Measurements from ENCODE around the gene PRKRIP1. TPM values are rescaled to one million over a fixed set of nuclear protein-coding genes. Genes with fewer than 3 reads are reported as not detected.

Gene PRKRIP1
- total RNA-seq, 4 donors from 2014 or later: 16.1 to 36.6 (median 25.4) TPM

DNA sequence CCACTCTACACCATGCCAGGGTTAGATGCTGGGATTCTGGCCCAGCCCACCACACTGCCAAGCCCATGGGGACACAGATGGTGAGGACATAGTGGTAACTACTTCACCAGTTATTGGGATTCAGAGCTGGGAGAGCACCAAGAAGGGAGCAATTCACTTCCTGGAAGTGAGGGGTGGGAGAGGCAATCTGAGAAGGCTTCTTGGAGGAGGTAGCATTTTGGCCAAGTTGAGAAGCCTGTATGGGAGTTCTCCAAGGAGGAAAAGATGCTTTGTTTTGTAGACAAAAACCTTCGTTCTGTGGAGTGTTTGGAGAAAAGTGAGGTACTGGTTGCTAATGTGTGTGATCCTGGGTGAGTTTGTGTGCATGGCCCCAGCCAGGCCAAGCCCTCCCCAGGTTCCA is 3.8 kb upstream of the PRKRIP1 start:
- H3K27me3 ChIP-seq: no peaks in the 10 kb centered on the region
- no peak overlapping the region for H3K4me3 ChIP-seq
- intact Hi-C loops (cut with DNase I; ENCODE audit: low total_unique reads): no loop called here
- H3K27ac ChIP-seq: no peak overlapping the region
- H3K9me3 ChIP-seq: no peaks in the 10 kb centered on the region
- no peak for DNase-seq
- TF ChIP-seq, protein P1, sequence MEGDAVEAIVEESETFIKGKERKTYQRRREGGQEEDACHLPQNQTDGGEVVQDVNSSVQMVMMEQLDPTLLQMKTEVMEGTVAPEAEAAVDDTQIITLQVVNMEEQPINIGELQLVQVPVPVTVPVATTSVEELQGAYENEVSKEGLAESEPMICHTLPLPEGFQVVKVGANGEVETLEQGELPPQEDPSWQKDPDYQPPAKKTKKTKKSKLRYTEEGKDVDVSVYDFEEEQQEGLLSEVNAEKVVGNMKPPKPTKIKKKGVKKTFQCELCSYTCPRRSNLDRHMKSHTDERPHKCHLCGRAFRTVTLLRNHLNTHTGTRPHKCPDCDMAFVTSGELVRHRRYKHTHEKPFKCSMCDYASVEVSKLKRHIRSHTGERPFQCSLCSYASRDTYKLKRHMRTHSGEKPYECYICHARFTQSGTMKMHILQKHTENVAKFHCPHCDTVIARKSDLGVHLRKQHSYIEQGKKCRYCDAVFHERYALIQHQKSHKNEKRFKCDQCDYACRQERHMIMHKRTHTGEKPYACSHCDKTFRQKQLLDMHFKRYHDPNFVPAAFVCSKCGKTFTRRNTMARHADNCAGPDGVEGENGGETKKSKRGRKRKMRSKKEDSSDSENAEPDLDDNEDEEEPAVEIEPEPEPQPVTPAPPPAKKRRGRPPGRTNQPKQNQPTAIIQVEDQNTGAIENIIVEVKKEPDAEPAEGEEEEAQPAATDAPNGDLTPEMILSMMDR (IDR thresholded peaks at IDR 0.05): no peak
- TF ChIP-seq POLR2A (IDR thresholded peaks at IDR 0.05): no peak
- no peaks in the 10 kb centered on the region for H3K36me3 ChIP-seq
- no peaks in the 10 kb centered on the region for H3K4me1 ChIP-seq

DNA sequence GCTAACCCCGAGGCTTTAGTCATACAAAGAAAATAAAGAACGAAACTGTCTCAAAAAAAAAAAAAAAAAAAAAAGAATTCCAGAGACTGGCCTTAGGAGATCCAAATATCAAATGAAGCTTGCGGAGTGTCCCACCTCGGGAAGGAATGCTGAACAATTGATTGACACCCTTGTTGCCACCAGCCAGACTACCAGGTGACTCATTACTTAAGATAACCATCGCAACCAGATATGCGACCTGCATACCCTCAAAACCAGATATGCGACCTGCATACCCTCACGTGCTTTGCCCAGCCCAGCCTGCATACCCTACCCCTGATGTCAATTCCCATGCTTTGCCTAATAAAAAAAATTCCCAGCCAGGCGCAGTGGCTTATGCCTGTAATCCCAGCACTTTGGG is 2.7 kb upstream of the PRKRIP1 start:
- TF ChIP-seq POLR2A (IDR thresholded peaks at IDR 0.05): no peak
- TF ChIP-seq, protein P1 (IDR thresholded peaks at IDR 0.05): no peak
- no peak overlapping the region for H3K4me3 ChIP-seq
- no peaks in the 10 kb centered on the region for H3K36me3 ChIP-seq
- H3K27ac ChIP-seq: no peak overlapping the region
- H3K27me3 ChIP-seq: no peaks in the 10 kb centered on the region
- H3K4me1 ChIP-seq: no peaks in the 10 kb centered on the region
- intact Hi-C loops (cut with DNase I; ENCODE audit: low total_unique reads): no loop called here
- H3K9me3 ChIP-seq: no peaks in the 10 kb centered on the region
- no peak for DNase-seq

DNA sequence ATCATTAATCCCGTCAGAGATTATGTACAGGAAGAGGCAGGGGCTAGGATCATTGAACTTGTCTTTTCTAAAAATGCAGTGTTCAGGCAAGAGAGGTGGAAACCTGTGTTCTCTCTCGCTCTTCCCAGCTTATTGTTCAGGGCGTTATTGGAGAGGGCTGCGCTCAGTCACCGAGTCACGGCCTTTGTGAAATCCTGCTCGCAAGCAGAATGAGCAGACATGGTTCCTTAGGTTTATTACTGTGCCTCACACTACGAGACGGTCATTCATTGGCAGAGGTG is 631 bp upstream of the PRKRIP1 start:
- no peak for DNase-seq
- no peaks in the 10 kb centered on the region for H3K9me3 ChIP-seq
- H3K27me3 ChIP-seq: no peaks in the 10 kb centered on the region
- no peaks in the 10 kb centered on the region for H3K4me1 ChIP-seq
- TF ChIP-seq POLR2A (IDR thresholded peaks at IDR 0.05): no peak
- TF ChIP-seq, protein P1 (IDR thresholded peaks at IDR 0.05): no peak
- peak overlapping the region; percentile 81 to 83 for H3K27ac ChIP-seq
- H3K36me3 ChIP-seq: no peaks in the 10 kb centered on the region
- intact Hi-C loops (cut with DNase I; ENCODE audit: low total_unique reads): no loop called here
- peak overlapping the region; percentile 61 to 93 for H3K4me3 ChIP-seq

DNA sequence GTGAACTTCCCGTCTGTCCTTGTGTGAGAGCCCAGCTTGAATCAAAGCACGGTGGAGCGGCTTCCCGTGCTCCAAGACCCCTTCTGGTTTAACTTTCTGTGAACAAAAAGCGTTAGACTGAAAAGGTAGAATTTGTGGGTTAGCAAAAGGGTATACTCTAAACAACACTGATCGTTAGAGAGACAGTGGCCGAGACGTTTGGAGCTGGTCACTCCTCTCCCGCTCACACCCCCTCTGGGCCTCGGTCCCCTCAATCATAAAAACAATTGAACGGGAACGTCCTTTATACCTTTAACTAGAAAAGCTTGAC is 502 bp downstream of the PRKRIP1 start:
- Histone ChIP-seq H3K4me1 (no peaks in the 10 kb centered on the region), H3K27ac (peak overlapping the region; percentile 81 to 83), H3K36me3 (no peaks in the 10 kb centered on the region), H3K4me3 (peak overlapping the region; percentile 61 to 93), H3K27me3 (no peaks in the 10 kb centered on the region), H3K9me3 (no peaks in the 10 kb centered on the region)
- no peak for DNase-seq
- intact Hi-C loops (cut with DNase I; ENCODE audit: low total_unique reads): no loop called here
- TF ChIP-seq POLR2A (IDR thresholded peaks at IDR 0.05): no peak
- TF ChIP-seq, protein P1 (IDR thresholded peaks at IDR 0.05): no peak

DNA sequence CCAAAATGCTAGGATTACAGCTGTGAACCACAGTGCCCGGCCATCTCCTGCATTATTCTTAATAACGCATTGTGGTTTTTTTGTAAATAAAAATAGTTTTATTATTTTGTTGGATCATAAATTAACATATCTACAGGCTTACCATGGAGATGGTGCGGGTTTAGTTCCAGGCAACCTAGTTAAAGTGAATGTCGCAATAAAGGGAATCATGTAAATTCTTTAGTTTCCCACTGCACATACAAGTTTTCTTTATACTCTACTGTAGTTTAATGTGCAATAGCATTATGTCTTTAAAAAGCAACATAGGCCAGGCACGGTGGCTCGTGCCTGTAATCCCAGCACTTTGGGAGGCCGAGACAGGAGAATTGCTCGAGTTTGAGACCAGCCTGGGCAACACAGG is 2.4 kb downstream of the PRKRIP1 start:
- Histone ChIP-seq H3K27ac (no peak overlapping the region), H3K9me3 (no peaks in the 10 kb centered on the region), H3K4me3 (no peak overlapping the region), H3K36me3 (no peaks in the 10 kb centered on the region), H3K27me3 (no peaks in the 10 kb centered on the region), H3K4me1 (no peaks in the 10 kb centered on the region)
- intact Hi-C loops (cut with DNase I; ENCODE audit: low total_unique reads): no loop called here
- DNase-seq: no peak
- no peak for TF ChIP-seq POLR2A (IDR thresholded peaks at IDR 0.05)
- TF ChIP-seq, protein P1 (IDR thresholded peaks at IDR 0.05): no peak

Measured in uterus (tissue), 4 donors.